ENCODE measurements around the gene PTCD3.

Gene PTCD3

GRCh38 chr2:86147793-86148192, 41.8 kb downstream of the PTCD3 start:
- DNase-seq: no peak

GRCh38 chr2:86150502-86150901, 44.5 kb downstream of the PTCD3 start:
- no peak for DNase-seq

GRCh38 chr2:86157009-86157556, 51.0 kb downstream of the PTCD3 start:
- no peak for DNase-seq

GRCh38 chr2:86158286-86158685, 52.3 kb downstream of the PTCD3 start:
- no peak for DNase-seq

- no peak for DNase-seq
These were observed 54.3 kb downstream of the PTCD3 start for GRCh38 chr2:86160156-86160952.

- no peak for DNase-seq
These were observed 64.4 kb downstream of the PTCD3 start for GRCh38 chr2:86170449-86170848.

GRCh38 chr2:86171295-86171694, 65.3 kb downstream of the PTCD3 start:
- DNase-seq: no peak

GRCh38 chr2:86172610-86173009, 66.6 kb downstream of the PTCD3 start:
- DNase-seq: no peak

GRCh38 chr2:86174445-86174844, 68.4 kb downstream of the PTCD3 start:
- DNase-seq: no peak

- no peak for DNase-seq
These were observed 69.8 kb downstream of the PTCD3 start for GRCh38 chr2:86175828-86176227.

- no peak for DNase-seq
These were observed 70.6 kb downstream of the PTCD3 start for GRCh38 chr2:86176597-86176996.

GRCh38 chr2:86185517-86186212, 79.6 kb downstream of the PTCD3 start:
- no peak for DNase-seq

- DNase-seq: no peak
These were observed 80.4 kb downstream of the PTCD3 start for GRCh38 chr2:86186431-86186830.

- DNase-seq: no peak
These were observed 83.9 kb downstream of the PTCD3 start for GRCh38 chr2:86189782-86190416.
